Ovary (tissue), 9 donors: ENCODE data around the gene HS1BP3. TPM values are rescaled to one million over a fixed set of nuclear protein-coding genes. Genes with fewer than 3 reads are reported as not detected.

Experiments
- DNase-seq, 5 donors: peaks; one replicate each; pipeline ENCODE4 v3.0.0-alpha.2; 2019 to 2020
- H3K27ac ChIP-seq, 2 donors: fragments of 200-600 bp; one replicate each; pipeline versions ENCODE4 v1.5.1 to v1.8.0; 2019 to 2022
- H3K27me3 ChIP-seq: fragments of 200-600 bp; one replicate; pipeline ENCODE4 v1.8.0; 2022
- H3K36me3 ChIP-seq: fragments of 200-600 bp; sonication (generic); one replicate; pipeline ENCODE4 v1.5.1; 2019
- H3K4me1 ChIP-seq: one replicate; pipeline ENCODE4 v1.8.1; 2013; ENCODE audit warnings: mild to moderate bottlenecking, moderate library complexity; ENCODE audit not compliant: insufficient read depth
- H3K4me3 ChIP-seq: fragments of 200-600 bp; sonication (generic); one replicate; pipeline ENCODE4 v1.5.1; 2017
- H3K9me3 ChIP-seq, 2 donors: fragments of 200-600 bp in 1 of 2; sonication (generic) in 1 of 2; one replicate each; pipeline versions ENCODE4 v1.5.1 to v1.8.1; 2013 to 2019; ENCODE audit warnings: mild to moderate bottlenecking in 1 of 2, moderate library complexity in 1 of 2
- EP300 ChIP-seq: sonication (generic); formaldehyde crosslinking; IDR thresholded peaks from one replicate; pipeline ENCODE4 v1.6.1; 2017; ENCODE audit warnings: antibody characterized with exemption
- POLR2A ChIP-seq: fragments of 450-650 bp; IDR thresholded peaks from one replicate; pipeline ENCODE4 v1.6.1; 2017; ENCODE audit warnings: antibody characterized with exemption, mild to moderate bottlenecking, moderate library complexity
- WGBS, 3 donors: extraction: QIAGEN DNeasy Blood & Tissue Kit in 1 of 3; methylation state at CpG; one replicate each; pipeline versions ENCODE4 v1.1.5 to v1.1.7; 2013 to 2017; 5-methylcytosine and 5-hydroxymethylcytosine counted together
- intact Hi-C, 4 donors: fragments of 100-400 bp; cut with DNase I; formaldehyde crosslinking; loops; one replicate each; pipeline versions ENCODE4 v1.11.0 to v1.15.1; 2022 to 2023
- polyA plus RNA-seq, 2 donors: library from polyadenylated mRNA; stranded (reverse); fragments of 200-250 nt in 1 of 2; fragments of 350-450 nt in 1 of 2; fragmentation: Illumina TruSeq in 1 of 2; extraction: RNeasy Lipid Tissue Mini Kit (QIAGEN cat#74804) in 1 of 2; gene quantifications; one replicate each; pipeline ENCODE4 v1.2.3, GENCODE V29; 2013 to 2014
- total RNA-seq, 7 donors: library from RNA; depleted of rRNA in 2 of 7; stranded (reverse); fragments of >200 nt in 2 of 7; fragmentation: NEBNext Ultra II Directional in 3 of 7; extraction: Animal tissue kit (Norgen Biotek cat#: 25700) in 3 of 7; gene quantifications; one replicate each; pipeline versions ENCODE4 v1.1.0 to v1.2.4, GENCODE V29; 2016 to 2023
- TF ChIP-seq, protein P1 (sequence below), 3 donors: fragments of 450-650 bp in 2 of 3; fragments of 200-600 bp in 1 of 3; IDR thresholded peaks; one replicate each; pipeline versions ENCODE4 v1.5.1 to v1.8.0; 2016 to 2022; ENCODE audit warnings: antibody characterized with exemption in 3 of 3, mild to moderate bottlenecking in 1 of 3
- donor health status: DM: no; HTN: no; CAD: no; lungs with moderate emphysema.
- donor health status: DM: no; HTN: no; CAD: no.
- donor health status: Bipolar disorder and iron deficiency.
- donor health status: DM: yes; HTN: yes; CAD: no.
- donor health status: DM: no; HTN: no; CAD: no.
- donor health status: DM: yes; HTN: yes; CAD: no.

HS1BP3 gene
- total and polyA plus RNA-seq, 9 donors: 12.0 to 24.4 (median 22.2) TPM

DNA sequence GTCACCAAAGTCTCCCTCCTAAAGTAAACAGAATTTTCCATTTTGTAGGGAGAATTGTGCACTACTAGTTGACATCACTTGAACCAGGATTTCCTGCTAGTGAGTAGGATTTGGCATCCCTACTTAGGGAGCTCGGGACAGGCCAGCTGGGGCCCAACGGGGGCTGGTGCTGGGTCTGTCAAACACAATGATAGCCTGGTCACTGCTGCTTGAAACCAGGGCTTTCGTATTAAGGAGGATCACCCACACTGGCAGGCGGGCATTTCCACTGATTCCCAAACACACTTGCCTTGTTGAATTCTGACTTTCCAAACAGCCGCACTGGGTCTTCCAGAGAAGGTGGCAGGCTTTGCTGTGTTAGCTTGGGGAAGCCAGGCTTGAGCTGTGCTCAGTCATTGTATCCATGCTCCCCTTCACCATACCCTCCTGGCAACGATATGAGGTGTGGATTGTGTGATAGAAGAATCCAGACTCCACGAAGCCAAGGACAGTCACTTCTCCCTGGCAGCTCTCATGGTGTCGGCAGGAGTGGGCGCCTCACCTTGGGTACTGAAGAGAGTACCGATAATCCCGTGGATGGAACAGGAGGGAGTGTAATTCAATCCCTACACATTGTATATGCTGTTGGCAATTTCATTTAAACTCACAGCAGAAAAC, 23.5 kb upstream of the HS1BP3 start:
- intact Hi-C loops: no loop called here
- WGBS, 3 donors: 69 to 75% (median 73%) methylated on average over 11 of the region's 11 CpGs
- TF ChIP-seq EP300 (no peak), POLR2A (no peak)
- TF ChIP-seq, protein P1, sequence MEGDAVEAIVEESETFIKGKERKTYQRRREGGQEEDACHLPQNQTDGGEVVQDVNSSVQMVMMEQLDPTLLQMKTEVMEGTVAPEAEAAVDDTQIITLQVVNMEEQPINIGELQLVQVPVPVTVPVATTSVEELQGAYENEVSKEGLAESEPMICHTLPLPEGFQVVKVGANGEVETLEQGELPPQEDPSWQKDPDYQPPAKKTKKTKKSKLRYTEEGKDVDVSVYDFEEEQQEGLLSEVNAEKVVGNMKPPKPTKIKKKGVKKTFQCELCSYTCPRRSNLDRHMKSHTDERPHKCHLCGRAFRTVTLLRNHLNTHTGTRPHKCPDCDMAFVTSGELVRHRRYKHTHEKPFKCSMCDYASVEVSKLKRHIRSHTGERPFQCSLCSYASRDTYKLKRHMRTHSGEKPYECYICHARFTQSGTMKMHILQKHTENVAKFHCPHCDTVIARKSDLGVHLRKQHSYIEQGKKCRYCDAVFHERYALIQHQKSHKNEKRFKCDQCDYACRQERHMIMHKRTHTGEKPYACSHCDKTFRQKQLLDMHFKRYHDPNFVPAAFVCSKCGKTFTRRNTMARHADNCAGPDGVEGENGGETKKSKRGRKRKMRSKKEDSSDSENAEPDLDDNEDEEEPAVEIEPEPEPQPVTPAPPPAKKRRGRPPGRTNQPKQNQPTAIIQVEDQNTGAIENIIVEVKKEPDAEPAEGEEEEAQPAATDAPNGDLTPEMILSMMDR (IDR thresholded peaks at IDR 0.05): no peak
- no peak overlapping the region for H3K27ac ChIP-seq
- H3K4me3 ChIP-seq: no peak overlapping the region
- H3K9me3 ChIP-seq: no peaks in the 10 kb centered on the region
- no peak for DNase-seq
- no peaks in the 10 kb centered on the region for H3K36me3 ChIP-seq
- H3K27me3 ChIP-seq: peaks cover 5% of the 10 kb centered on the region
- no peaks in the 10 kb centered on the region for H3K4me1 ChIP-seq

DNA sequence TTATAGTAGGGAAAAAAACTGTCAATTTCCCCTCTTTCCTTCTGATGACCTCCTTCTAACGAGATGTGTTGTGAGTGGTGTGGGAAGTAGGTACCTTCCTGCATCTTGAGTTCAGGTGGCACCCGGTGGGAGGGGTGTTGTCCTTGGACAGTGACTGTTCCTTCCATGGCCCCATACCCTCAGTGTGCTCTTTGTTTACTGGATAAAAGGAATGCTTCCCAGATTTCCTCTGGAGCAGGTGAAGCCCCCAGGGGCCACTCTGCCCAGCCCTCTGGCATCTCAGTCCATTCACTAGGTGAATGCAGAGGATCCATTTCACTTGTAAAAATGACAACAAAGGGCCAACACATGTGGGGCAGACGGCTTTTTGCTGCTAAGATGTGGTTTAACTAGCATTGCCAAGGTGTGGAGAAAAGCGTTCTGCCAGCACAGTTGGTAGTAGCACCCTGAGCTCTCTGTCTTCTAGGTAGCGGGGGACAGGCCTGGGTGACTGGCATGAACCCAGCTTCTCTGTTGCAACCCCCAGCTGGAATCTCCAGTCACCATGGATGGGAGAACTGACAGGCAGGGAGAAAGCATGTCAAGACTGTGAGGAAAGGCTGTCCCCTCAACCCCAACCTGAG, 22.9 kb upstream of the HS1BP3 start:
- Histone ChIP-seq H3K4me3 (no peak overlapping the region), H3K27ac (no peak overlapping the region), H3K36me3 (no peaks in the 10 kb centered on the region), H3K4me1 (no peaks in the 10 kb centered on the region), H3K27me3 (peaks cover 5% of the 10 kb centered on the region), H3K9me3 (no peaks in the 10 kb centered on the region)
- TF ChIP-seq EP300 (no peak), POLR2A (no peak)
- TF ChIP-seq, protein P1 (IDR thresholded peaks at IDR 0.05): no peak
- DNase-seq: no peak
- intact Hi-C loops: no loop called here
- 76 to 86% (median 79%) methylated on average over 5 of the region's 5 CpGs for WGBS, 3 donors

DNA sequence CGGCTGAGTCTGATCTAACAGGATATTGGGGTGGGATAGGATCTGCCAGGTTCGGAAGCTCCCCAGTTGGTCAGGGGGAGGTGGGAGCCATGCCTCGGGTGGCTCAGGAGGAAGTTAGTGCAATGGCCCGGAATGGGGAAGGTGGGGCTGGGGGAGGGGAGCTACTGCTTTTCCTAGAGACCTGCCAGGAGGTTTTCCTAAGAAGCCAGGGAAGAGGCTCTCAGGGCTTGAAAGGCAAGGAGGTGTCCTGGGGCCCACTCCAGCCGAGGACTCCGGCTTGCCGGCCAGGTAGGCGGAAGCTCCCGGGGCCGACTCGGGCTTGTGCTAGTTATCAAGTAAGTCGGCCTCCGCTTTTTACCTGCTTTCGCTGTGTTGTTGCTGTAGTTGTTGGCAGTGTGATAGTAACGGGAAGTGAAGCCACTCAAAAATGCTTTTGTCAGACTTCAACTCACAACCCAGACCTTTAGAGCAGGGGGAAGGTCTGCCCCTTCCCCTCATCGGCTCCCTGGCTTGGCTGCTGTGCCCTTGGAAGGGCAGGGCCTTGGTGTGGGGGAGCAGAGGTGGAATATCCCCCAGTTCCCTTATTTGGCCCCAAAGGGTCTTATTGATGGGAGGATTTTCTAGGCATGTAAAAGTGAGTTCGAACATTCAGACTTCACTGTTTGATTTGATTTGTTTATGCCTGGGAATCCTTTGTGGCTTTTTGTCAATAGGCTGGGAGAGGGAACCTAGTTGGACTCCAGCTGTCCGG, 21.5 kb upstream of the HS1BP3 start:
- no peak for DNase-seq
- Histone ChIP-seq H3K4me3 (no peak overlapping the region), H3K27ac (no peak overlapping the region), H3K9me3 (no peaks in the 10 kb centered on the region), H3K36me3 (no peaks in the 10 kb centered on the region), H3K4me1 (peaks cover 4% of the 10 kb centered on the region), H3K27me3 (peaks cover 5% of the 10 kb centered on the region)
- 41 to 55% (median 52%) methylated on average over 18 of the region's 18 CpGs for WGBS, 3 donors
- intact Hi-C loops: no loop called here
- TF ChIP-seq POLR2A: no peak
- no peak for TF ChIP-seq EP300
- TF ChIP-seq, protein P1 (IDR thresholded peaks at IDR 0.05): no peak

DNA sequence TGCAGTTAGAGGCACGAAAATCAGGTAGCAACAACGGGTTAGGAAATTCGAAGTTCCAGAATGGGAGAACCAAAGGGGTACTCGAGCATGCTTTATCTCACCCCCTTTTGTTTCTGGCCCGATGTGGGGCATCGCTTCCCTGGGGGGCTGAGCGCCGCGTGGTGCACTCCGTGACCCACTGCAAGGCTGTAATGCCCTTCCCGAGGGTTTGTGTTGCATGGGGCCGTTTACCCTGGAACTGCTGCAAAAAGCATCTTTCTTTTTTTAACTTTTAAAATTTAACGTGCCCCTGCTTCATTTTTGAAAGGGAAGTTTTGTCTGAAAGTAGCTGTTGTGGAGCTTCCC, 20.8 kb upstream of the HS1BP3 start:
- intact Hi-C loops: no loop called here
- peaks cover 5% of the 10 kb centered on the region for H3K4me1 ChIP-seq

More for the DNA sequence above, 20.8 kb upstream of the HS1BP3 start:
- H3K4me3 ChIP-seq: no peak overlapping the region
- no peak for TF ChIP-seq POLR2A
- TF ChIP-seq EP300: no peak
- TF ChIP-seq, protein P1 (IDR thresholded peaks at IDR 0.05): no peak
- DNase-seq: no peak
- H3K36me3 ChIP-seq: no peaks in the 10 kb centered on the region
- peaks cover 5% of the 10 kb centered on the region for H3K27me3 ChIP-seq
- 22 to 36% (median 27%) methylated on average over 13 of the region's 13 CpGs for WGBS, 3 donors
- H3K27ac ChIP-seq: no peak overlapping the region
- H3K9me3 ChIP-seq: no peaks in the 10 kb centered on the region
